GM19467 (cell line): Measurements from ENCODE around the gene TMEM132D.
"Not testable (repeated sequence)": the region's sequence is repeated elsewhere in the genome, so short reads cannot be mapped to it uniquely, and the experiment has no call there.

Experiments
- ATAC-seq: cut with Tn5 transposase; IDR thresholded peaks from one replicate; pipeline ENCODE4 v1.9.1; 2021; ENCODE audit warnings: mild to moderate bottlenecking, moderate library complexity; ENCODE audit not compliant: unreplicated experiment

The TMEM132D gene

DNA sequence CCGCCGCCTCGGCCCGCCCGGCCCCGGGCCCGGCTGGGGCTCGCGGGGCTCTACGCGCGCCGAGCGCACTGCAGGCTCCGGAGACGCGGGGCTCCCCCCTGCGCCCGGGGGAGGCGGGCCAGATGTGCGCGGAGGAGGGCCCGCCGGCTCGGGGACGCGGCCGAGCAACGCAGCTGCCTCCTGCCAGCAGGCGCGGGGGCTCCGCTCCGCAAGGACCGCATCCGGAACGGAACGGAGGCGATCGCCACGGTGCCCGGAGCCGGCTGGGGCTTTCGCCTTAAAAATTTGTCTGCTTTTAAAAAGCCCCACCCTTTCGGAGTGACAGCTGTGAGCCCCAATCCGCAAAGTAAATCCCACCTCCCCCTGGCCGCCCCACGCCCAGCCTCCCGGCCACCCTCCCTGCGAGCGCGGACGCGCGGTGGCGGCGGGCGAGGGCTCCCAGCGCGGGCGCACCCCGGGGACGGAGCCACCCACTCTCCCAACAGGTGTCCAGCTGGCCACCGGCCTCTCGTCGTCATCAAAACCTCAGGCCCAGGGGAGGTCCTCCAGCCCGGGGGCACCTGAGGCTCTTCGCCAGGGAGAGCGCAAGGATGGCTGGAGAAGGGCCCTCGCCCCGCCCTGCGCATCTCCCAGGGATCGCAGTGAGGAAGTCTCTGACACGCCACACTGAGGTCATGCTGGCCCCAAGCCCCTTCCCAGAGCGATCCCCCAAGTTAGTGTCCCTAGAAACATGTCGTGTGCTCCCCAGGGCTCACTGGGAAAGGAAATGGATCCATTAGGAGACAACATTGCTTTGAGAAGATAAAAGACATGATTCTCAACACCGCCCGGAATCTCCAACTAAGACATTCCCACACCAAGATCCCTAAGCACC, at the start of gene TMEM132D:
TMEM132D (minus strand) TSS at position 70 of the 874 bp plus-strand sequence.
- no peak for ATAC-seq

DNA sequence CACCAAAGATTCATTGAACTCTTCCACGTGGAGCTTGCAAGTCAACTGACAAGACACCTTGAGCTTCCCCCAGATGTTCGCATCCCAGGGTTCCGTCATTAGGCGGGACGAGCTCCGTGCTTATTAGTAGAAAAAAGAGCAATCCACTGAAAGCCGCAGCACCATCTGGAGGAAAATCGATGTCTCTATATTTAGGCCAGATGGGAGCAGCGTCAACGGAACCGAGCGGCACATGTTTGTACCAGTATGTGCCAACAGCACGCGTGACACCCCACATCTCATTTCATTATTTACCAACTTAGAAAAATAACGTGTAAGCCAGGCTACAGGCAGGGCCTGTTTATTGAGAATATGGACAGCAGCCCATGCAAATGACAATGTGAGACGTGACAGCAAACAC, 45.8 kb upstream of the TMEM132D start:
- no peak for ATAC-seq

DNA sequence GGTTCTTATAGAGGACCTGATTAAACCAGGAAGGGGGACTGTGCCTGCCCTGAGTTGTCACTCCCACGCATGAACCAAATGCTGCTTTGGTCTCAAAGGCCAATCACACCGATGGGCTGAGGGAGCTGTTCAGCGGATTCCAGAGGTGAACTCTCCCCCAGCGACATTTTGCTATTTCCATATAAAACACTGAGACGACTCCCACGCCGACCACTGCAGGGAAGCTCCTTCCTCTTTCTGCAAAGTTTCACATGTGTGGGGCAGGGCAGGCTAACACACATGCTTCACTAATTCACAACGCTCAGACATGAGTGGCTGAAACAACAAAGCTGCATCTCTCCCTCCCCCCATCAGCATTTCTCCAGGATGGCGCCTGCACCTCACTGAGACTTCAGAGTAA, 37.8 kb upstream of the TMEM132D start:
- ATAC-seq = no peak

DNA sequence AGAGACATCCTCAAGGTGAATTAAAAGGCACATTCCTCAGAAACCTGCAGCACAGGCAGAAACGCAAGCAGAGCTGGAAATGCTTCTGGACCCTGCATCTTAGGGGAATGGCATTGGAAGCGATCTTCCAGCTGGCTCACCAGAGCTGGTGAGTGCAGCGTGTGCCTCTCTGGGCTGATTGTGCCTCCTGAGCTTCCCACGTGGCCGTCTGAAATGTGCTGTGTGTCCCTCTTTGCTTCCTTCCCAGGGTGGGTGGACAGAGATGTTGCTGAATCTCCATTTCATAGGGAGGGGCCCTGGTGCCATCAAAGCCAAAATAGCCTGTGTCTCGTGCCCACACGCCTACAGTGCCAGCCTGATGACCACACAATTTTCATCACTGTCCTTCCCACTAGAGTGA, 34.3 kb upstream of the TMEM132D start:
- no peak for ATAC-seq

DNA sequence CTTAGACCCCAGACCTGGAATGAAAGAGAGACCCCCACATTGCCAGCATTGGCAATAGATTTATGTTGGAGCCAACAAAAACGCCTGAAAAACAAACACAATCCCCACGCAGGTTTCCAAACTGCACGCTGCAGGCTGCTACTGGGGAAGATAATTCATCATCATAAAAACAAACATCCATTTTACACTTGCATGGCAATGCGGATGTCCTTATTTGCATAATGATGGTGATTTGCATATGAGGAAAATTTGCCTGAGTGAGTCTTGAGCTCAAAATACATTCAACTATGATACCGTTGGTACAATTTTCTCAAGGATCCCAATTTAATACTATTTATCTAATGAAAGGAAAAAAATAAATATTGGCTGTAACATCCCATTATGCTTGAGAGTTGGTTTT, 33.6 kb upstream of the TMEM132D start:
- no peak for ATAC-seq

DNA sequence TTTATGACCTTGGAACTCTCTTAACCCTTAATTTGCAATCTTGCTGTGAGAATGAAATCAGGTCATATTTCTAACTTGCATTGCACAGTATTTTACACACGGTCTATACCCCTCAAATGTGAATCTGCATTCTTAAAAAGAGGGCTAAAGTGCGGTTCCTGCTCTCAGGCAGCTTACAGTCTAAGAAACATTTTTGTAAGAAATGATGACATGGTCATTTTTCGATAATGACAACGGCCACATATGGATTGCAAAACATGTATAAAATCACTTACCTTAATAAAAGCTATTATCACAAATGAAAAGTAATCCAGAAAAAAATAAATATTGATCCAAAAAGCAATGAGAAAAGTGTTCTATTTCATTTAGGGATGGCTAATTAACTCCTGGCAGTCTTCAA, 24.8 kb upstream of the TMEM132D start:
- no peak for ATAC-seq

DNA sequence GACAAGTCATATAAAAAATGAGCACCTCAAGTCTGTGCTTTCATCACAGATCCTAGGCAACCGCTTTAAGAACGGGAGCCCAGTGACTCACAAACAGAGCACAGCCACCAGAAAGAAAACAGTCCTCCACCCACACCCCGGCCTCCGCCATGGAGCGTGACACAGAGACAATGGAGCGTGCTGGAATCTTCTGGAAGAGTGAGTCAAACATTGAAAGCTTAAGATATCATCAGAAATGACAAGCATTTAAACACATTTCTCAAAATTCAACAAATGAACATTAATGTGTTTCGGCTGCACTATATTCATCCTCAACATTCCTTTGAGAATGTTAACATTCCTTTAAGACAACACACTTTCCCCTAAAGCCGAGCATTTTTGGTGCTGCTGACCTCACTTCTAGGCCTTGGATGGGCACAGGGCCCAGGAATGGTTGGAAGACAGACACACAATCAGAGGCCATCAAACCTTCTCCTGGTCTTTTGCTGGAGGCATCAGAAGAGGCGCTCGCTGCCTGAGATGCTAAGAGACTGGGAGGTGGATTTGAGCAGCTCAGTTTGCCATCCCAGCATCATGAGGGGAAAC, 23.6 kb upstream of the TMEM132D start:
- ATAC-seq = no peak

DNA sequence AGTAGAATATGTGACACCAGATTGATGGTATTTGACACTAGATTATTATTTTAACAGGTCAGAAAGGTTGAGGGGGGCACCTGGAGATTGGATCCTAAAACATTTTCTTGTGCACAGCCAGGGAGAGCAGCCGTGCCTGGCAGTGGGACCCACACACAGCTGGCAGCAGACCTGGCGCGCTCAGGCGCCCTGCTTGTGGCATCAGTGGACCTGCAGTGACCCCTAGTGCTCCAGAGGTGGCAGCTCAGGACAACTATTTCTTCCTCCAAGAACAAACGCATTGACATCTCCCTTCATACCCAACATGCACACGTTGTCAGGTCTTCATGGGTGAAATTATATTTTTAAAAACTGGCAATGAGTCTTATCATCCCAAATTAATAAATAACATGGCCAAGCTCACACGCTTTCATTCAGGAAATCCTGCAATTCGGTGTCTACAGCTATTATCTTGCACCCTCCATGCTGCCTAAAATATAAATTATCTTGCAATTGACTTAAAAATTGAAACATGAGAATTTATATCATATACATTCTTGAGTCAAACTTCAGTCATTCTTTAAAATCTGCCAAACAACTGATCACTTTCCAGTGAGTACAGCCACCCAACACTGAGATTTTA, 7.7 kb upstream of the TMEM132D start:
- ATAC-seq = peak; percentile 81

DNA sequence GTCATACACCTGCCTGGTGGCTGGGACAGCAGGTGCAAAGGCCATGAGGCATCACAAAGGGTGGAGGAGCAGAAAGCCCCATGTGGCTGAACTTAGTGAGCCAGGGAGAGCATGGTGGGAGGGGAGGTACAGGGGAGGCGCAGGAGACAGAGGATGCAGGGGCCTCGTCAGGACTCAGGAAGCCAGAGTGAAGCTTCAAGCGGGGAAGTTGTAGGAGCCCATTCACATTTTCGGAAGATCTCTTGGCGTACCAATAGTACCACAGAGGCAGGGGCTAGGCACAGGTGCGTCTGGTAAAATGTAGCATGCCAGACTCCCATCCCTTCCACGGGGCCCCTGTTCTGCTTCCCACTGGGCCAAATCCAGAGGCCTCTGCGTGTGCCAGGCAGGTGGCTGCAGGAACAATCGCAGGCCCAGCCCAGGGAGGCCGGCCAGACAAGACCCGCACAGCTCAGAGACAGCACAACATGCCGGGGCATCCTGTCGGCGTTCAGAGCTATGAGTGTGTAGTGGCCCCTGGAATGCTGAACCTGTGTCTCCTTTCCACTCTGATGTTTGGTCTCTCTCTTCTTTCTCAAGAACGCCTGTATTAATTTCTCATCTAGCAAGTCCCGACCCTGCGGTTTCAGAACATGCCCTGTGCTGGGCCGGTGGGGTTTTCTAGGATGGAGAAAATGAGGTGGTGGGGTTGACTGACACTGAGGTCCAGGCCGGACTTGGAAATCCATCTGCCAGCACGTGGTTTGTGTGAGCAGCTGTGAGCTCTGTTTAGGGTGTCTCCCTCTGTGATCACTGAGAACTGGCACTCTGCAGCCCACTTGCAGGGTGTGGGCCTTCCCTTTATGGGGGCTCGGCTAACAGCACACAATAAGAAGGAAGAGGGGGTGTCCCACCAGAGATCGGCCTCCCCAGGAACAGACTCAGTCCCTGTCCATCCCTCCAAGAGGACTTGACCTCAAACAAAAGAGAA, 5.5 kb upstream of the TMEM132D start:
- no peak for ATAC-seq

DNA sequence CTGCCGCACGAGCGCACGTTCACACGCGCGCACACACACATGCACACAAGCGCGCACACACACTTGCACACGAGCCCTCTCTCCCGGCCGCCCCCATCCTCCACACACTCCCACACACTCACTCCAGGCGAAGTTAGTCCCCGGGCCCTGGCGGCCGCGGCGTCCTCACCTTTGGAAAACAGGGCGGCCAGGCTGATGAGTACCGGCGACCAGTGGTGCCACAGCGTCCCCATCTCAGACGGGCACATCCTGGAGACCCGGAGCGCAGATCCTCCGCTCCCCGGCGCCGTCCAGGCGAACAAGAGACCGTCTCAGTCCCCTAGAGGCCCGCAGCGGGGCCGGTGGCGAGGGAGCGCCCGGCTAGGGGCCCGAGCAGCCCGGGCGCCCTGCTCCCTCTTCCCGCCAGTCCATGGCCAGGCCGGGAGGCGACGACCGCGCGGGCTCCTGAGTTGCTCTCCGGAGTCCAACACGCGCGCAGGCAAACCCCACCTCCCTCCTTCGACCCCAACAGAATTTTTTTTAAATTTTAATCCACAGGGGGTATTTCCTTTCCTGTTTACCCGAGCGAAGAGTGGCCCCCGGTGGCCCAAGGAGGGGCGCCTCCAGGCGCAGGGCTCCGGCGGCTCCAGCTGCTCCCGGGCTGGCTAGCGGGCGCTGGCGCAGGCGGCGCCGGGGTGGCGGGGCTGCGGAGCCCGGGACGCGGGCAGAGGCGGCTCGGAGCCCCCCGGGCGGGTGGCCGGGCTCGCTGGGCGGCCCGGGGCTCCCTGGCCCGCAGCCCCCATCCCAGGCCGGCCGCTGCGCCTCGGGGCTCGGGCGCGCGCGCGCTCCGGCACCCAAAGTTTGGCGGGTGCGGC, 506 bp downstream of the TMEM132D start:
- no peak for ATAC-seq

DNA sequence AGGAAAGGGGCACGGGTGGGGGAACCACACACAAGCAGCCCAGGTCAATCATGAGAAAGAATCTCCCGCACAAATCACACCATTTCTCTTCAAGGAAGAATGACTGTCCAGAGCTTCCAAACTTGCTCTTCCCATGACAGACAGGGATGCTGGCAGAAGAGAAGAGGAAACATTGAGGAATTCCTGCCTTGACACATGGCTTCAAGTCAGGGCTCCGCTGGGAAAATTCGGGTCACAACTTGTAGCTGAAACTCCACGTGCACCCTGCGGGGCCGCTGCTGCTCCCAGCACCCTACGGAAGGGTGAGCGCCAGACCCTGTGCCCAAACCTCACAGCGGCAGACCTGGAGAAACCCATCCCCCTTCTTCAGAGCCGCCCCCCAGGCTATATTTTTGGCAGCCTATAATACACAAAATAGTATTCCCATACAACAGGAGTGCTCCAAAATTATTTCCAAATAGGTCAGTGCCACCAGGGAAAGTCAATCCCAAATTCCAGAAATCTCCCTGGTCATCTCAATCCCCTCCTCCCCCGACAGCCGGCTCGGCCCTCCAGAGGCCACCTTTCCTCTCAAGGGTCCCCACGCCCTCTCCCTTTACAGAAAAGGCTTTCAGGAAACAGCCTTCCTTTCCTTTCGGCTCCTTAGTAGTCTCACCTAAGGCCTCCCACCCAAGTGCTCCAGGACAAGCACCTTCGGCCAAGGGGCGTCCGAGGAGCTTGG, 1.3 kb downstream of the TMEM132D start:
- ATAC-seq = no peak

DNA sequence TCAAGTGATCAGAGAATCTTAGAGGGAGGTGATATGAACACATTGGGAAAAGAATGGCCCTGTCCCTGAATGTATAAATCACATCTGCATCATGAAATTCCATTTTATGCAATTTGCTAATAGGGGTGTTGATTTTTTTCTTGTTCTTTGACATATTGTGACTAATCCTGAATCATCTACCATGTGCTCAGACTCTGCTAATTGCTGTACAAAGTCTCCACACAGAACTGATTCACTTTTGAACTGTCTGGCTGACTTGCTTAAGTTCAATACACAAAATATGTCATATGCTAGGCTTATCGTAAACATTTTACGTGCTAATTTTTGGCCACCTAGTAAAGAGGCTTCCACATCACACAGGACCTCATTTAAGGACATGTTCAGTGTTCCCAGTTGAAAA, 2.6 kb downstream of the TMEM132D start:
- ATAC-seq = no peak

DNA sequence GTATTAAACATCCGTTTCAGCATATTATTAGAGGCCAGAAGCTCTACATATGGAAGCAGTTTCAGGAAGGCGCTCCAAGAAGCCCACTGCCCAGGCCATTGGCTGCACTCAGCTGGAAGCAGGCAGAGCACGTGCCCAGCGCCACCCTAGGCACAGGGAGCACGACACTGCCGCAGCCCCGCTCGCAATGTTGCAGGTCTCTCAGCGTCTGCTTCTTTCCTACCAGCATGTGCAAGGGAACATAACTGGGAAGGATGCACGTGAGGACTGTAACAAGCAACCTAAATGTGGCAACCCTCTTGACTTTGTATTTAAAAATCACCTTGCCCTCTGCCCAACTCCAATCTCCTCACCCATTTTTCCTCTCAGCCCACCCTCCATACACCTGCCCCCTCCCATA, 3.5 kb downstream of the TMEM132D start:
- no peak for ATAC-seq

DNA sequence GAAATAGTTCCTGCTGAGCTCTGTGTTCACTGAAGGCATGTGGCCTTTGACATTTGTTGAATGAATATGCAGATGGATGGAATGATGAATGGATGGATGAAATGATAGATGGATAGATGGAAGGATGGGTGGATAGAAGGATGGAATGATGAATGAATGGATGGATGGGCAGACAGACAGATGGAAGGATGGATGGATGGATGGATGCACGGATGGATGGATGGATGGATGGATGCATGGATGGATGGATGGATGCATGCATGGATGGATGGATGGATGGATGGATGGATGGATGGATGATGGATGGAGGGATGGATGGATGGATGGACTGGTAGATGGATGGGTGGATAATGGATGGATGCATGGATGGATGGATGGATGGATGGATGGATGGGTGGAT, 4.8 kb downstream of the TMEM132D start:
- ATAC-seq = not testable (repeated sequence)

DNA sequence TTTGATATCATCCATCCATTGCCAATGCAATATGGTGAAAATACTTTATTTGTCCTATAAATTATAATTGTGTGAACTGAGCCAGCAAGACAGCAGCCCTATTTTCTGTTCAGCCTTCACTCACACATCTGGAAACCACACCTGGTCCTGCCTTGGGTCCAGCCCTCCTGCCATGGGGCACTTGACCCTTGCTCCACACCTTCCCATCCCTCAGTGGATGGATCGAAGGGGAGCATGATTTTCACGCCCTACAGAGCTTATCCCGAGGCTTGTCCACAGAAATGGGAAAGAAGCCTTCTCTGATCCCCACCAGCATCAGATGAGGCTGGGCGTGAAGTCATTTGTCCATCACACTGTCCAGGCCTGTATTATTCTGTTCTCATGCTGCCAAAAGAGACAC, 10.1 kb downstream of the TMEM132D start:
- ATAC-seq = no peak

DNA sequence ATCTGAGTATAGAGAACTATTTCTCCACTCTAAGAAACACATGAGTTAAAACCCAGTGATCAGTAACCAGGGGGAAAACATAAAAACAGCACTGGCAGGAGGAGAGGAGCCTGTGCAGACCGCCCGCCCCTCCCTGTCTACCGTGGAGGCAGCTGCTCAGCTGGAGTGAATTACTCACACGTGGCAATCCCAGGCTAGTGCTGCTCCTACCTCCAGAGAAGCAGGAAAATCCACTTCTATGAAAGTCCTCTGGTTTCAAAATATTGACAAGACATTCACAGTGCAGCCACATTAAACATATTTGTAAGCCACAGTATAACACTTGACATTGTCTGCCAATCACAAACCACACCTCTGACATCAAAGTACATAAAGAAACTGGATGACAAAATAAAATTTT, 16.7 kb downstream of the TMEM132D start:
- no peak for ATAC-seq

DNA sequence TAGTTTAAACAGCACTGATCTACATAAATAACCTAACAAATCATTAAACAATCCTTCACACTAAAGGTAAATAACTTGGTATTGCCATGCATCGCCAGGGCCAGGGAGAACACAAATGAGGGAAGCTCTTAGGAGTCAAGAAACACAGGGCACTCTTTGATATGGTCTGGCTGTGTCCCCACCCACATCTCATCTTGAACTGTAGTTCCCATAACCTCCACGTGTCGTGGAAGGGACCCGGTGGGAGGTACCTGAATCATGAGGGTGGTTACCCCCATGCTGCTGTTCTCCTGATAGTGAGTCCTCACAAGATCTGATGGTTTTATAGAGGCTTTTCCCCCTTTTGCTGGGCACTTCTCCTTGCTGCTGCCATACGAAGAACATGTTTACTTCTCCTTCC, 17.3 kb downstream of the TMEM132D start:
- no peak for ATAC-seq

DNA sequence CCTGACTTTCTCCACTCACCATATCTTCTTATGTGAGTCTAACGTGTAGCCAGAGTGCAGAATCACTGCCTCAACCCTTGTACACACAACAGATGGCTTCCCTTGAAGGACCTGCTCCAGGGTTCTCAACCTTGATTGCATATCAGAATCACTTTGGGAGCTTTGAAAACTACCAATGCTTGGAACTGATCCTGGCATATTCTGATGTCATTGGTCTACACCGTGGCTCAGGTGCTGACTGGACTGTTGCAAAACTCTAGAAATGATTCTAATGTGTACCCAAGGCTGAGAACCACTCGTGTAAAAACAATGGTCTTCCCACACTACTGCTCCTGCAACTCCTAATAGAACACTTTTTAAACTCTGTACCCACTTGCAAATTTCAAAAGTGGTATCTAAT, 18.5 kb downstream of the TMEM132D start:
- ATAC-seq = no peak

DNA sequence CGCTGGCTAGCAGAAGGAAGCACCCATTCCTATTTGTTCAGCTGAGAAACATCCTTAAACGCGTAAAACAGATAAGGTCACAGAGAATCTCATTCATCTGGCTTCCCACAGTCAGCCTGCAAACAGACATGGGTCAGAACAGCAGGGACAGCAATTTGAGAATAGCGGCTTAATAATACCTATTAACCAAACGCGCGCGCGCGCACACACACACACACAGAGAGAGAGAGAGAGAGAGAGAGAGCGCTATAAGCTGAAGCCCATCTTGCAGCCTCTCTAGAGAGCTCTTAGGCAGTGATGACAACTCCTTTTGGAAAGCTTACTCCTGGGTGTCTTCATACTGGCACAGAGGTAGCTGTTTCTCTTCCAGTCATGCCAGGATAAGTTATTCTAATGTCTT, 26.4 kb downstream of the TMEM132D start:
- ATAC-seq = no peak
